COLO668 (cell line): Measurements from ENCODE around the gene NEU4.
"Not testable (repeated sequence)": the region's sequence is repeated elsewhere in the genome, so short reads cannot be mapped to it uniquely, and the experiment has no call there.

Experiments
- DNase-seq: peaks from one replicate; lab custom pipeline; 2025; ENCODE audit not compliant: unreplicated experiment; lab: John Stamatoyannopoulos, UW

The NEU4 gene

GRCh38 chr2:241813644-241814392 lies 4.8 kb downstream of the NEU4 start:
- no peak for DNase-seq

GRCh38 chr2:241814393-241814642 lies 5.3 kb downstream of the NEU4 start:
- no peak for DNase-seq

GRCh38 chr2:241814643-241815476 lies 5.9 kb downstream of the NEU4 start:
- DNase-seq, result no peak

- no peak for DNase-seq
These were observed 6.8 kb downstream of the NEU4 start for GRCh38 chr2:241815477-241816430.

- DNase-seq, result no peak
These were observed 7.6 kb downstream of the NEU4 start for GRCh38 chr2:241816431-241817121.

- no peak for DNase-seq
These were observed 8.3 kb downstream of the NEU4 start for GRCh38 chr2:241817126-241817820.

- DNase-seq, result not testable (repeated sequence)
These were observed 8.8 kb downstream of the NEU4 start for GRCh38 chr2:241817821-241818215.

- DNase-seq, result no peak
These were observed 9.4 kb downstream of the NEU4 start for GRCh38 chr2:241818229-241818942.

- no peak for DNase-seq
These were observed 9.9 kb downstream of the NEU4 start for GRCh38 chr2:241818943-241819270.

GRCh38 chr2:241819947-241820624 lies 11.1 kb downstream of the NEU4 start:
- peak; percentile 21 for DNase-seq

- DNase-seq, result peak; percentile 24
These were observed 11.8 kb downstream of the NEU4 start for GRCh38 chr2:241820625-241821384.

GRCh38 chr2:241821460-241822263 lies 12.7 kb downstream of the NEU4 start:
- no peak for DNase-seq

- DNase-seq, result no peak
These were observed 13.3 kb downstream of the NEU4 start for GRCh38 chr2:241822264-241822623.

- DNase-seq, result peak; percentile 29
These were observed 14.8 kb downstream of the NEU4 start for GRCh38 chr2:241823531-241824437.

GRCh38 chr2:241827394-241827793 lies 18.4 kb downstream of the NEU4 start:
- no peak for DNase-seq

- no peak for DNase-seq
These were observed 24.2 kb downstream of the NEU4 start for GRCh38 chr2:241833101-241833663.
